ENCODE data around the gene DCN.

The DCN gene

DNA sequence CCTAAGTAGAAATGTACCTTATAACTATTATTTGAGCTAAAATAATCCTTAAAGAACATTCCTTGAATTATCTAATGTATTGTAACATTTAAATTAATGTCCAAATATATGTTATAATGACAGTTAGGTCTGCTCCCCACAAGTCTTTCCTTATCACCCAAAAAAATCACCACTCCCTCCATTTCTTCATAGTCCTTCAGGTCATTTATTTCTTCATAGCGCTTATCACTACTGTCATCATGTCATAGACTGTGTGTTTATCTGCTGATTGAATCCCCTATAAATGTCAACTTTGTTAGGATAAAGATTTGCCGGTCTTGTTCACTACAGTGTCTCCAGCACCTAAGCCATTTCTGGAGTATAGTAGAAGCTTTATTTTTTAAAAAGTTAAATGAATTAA, 83.3 kb downstream of the DCN start:
- no peak for DNase-seq

GRCh38 chr12:91098941-91099340, 83.7 kb downstream of the DCN start:
- no peak for DNase-seq

GRCh38 chr12:91098461-91098860, 84.2 kb downstream of the DCN start:
- no peak for DNase-seq

DNA sequence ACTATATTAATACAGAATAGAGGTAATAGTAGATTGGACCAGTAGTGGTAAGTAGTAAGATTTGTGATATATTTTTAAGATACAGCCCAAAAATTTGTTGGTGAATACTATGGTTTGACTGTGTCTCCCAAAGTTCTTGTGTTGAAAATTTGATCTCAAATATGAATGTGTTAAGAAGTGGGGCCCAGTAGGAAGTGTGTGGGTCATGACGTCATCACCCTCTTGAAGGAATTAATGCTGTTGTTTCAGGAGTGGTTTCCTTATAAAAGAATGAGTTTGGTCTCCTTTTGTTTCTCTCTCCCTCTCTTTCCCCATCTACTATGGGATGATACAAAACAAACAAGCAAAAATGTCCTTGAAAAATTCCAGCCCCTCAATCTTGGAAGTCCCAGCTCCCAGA, 87.7 kb downstream of the DCN start:
- no peak for DNase-seq

GRCh38 chr12:91094032-91094662, 88.5 kb downstream of the DCN start:
- DNase-seq, result no peak

DNA sequence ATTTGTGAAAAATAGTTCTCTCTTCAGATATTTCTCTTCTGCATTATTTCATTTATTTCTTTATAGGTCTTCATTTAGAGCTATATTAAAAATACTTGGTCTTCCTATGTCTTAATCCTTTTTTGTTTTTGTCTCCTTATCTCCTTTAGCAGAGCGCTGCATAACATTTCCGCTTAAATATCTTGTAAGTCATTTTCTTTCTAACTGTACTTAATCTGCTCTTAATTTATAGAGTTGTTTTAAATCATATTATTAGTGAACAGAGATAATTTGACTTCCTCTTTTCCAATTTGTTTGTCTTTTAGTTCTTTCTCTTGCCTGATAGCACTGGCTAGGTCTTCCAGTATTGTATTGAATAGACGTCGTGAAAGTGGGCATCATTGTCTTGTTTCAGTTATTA, 89.3 kb downstream of the DCN start:
- no peak for DNase-seq

DNA sequence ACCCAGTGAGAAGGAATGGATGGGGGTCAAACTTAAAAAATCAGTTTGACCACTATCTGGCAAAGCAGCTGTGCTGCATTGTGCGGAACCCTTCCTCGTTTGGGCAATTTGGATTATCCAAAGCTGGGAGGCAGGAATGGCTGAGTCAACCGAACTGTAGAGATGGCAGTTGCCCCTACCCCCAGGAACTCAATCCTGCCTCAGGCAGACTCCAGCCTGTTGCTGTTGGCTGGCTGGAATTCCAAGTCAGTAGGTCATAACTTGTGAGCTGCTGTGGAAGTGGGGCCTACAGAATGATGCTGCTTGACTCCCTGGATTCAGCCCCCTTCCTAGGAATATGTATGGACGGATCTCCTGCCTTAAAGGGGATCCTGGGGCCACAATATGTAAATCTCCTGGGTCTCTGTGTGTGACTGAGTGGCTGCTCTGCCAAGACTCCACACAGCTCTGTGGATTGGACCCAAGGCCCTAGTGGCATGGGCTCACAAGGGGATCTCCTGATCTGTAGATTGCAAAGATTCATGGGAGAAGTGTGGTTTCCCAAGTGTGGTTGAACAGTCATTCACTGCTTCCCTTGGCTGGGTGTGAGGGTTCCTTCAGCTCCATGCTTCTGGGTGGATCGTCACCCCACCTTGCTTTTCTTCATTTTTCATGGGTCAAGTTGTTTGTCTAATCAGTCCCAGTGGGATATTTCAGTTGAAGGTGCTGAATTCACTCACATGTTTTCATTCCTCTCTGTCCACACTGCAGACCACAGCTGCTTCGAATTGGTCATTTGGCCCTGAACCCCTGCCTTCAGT, 90.5 kb downstream of the DCN start:
- DNase-seq, result no peak

All from SHP77 (cell line).